Endothelial cell of umbilical vein (primary cell): ENCODE measurements around the gene SLC13A5. TPM values are rescaled to one million over a fixed set of nuclear protein-coding genes. Genes with fewer than 3 reads are reported as not detected.

ENCODE experiments used
- BruUV-seq: library from RNA; stranded (reverse); fragments of 400-500 nt; replicated peaks from 2 replicates; lab custom pipeline; 2021; lab: Mats Ljungman, UMichigan
- CTCF ChIA-PET: fragments of 300-600, 350-600 bp; sonication (Branson Sonifier 250); formaldehyde crosslinking; loops from one replicate; lab custom pipeline; 2021; ENCODE audit warnings: antibody characterized with exemption, inconsistent platforms; lab: Charles Lee
- POLR2A ChIA-PET: fragments of 300-600, 350-600 bp; sonication (Branson Sonifier 250); formaldehyde crosslinking; loops from one replicate; lab custom pipeline; 2021; ENCODE audit warnings: antibody characterized with exemption, inconsistent platforms; lab: Charles Lee
- DNase-seq: peaks from one replicate; pipeline ENCODE4 v3.0.0-alpha.2; 2011; ENCODE audit warnings: low read depth, low spot score
- FAIRE-seq: peaks from 2 replicates; lab custom pipeline; 2011; peaks lifted over from hg19 to GRCh38; lab: Jason Lieb, UNC
- H2AFZ ChIP-seq: 2 replicates; pipeline ENCODE4 v1.6.0; 2012; ENCODE audit warnings: low read depth, low read length, control low read depth, inconsistent platforms
- H3K27ac ChIP-seq: 2 replicates; pipeline ENCODE4 v1.5.1; 2011; ENCODE audit warnings: low read depth, mild to moderate bottlenecking, control low read depth, low read length, moderate library complexity; ENCODE audit not compliant: insufficient read depth
- H3K27me3 ChIP-seq, 2 experiments: 2 replicates each; pipeline versions ENCODE4 v1.6.0 to v1.6.1; 2011; ENCODE audit warnings: low read length in 2 of 2, mixed read lengths in 1 of 2; ENCODE audit not compliant: control insufficient read depth in 2 of 2, insufficient read depth in 2 of 2
- H3K36me3 ChIP-seq, 2 experiments: 2 replicates in 1 of 2; 3 replicates in 1 of 2; pipeline ENCODE4 v1.5.1; 2011; ENCODE audit warnings: low read length in 2 of 2, mild to moderate bottlenecking in 1 of 2, moderate library complexity in 1 of 2; ENCODE audit not compliant: control insufficient read depth in 2 of 2, insufficient read depth in 2 of 2; ENCODE audit errors: extremely low read depth in 1 of 2
- H3K4me1 ChIP-seq: 3 replicates; pipeline ENCODE4 v1.5.1; 2011; ENCODE audit warnings: mild to moderate bottlenecking, low read length; ENCODE audit not compliant: control insufficient read depth, insufficient read depth; ENCODE audit errors: extremely low read depth
- H3K4me2 ChIP-seq: 2 replicates; pipeline ENCODE4 v1.6.1; 2011; ENCODE audit warnings: low read length, control low read depth, mixed read lengths; ENCODE audit not compliant: insufficient read depth
- H3K4me3 ChIP-seq, 3 experiments: fragments of 200-600 bp in 1 of 3; sonication (generic), shearing (Covaris generic) in 1 of 3; replicated peaks in 1 of 3; 2 replicates each; pipeline ENCODE4 v1.5.1; 2011 to 2016; ENCODE audit warnings: control low read depth in 3 of 3, low read length in 3 of 3, mild to moderate bottlenecking in 2 of 3, inconsistent platforms in 1 of 3, low read depth in 1 of 3, moderate library complexity in 1 of 3; ENCODE audit not compliant: insufficient read depth in 1 of 3
- H3K79me2 ChIP-seq: 2 replicates; pipeline ENCODE4 v1.6.0; 2012; ENCODE audit warnings: low read length, inconsistent platforms; ENCODE audit not compliant: control insufficient read depth, insufficient read depth
- H3K9ac ChIP-seq: replicated peaks from 2 replicates; pipeline ENCODE3; 2011; ENCODE audit warnings: low read length, control low read depth; ENCODE audit not compliant: insufficient read depth; ENCODE audit errors: extremely low read depth
- H3K9me1 ChIP-seq: replicated peaks from 3 replicates; pipeline ENCODE4 v1.6.0; 2011; ENCODE audit warnings: mild to moderate bottlenecking, low read length; ENCODE audit not compliant: control insufficient read depth, insufficient read depth; ENCODE audit errors: extremely low read depth
- H3K9me3 ChIP-seq: replicated peaks from 2 replicates; pipeline ENCODE4 v1.5.1; 2012; ENCODE audit warnings: low read length, inconsistent platforms; ENCODE audit not compliant: control insufficient read depth, insufficient read depth
- H4K20me1 ChIP-seq: replicated peaks from 2 replicates; pipeline ENCODE3; 2011; ENCODE audit warnings: mild to moderate bottlenecking, low read length; ENCODE audit not compliant: control insufficient read depth, insufficient read depth; ENCODE audit errors: extremely low read depth
- CTCF ChIP-seq, 2 donors: IDR thresholded peaks; 1 replicate in 1 of 2; 2 replicates in 1 of 2; pipeline ENCODE4 v1.5.1; 2011; ENCODE audit warnings: low read length in 2 of 2, mild to moderate bottlenecking in 2 of 2, moderate library complexity in 2 of 2, control low read depth in 1 of 2, inconsistent platforms in 1 of 2, low read depth in 1 of 2; ENCODE audit not compliant: insufficient read depth in 1 of 2; ENCODE audit errors: extremely low read depth in 1 of 2
- EZH2 ChIP-seq: IDR thresholded peaks from 2 replicates; pipeline ENCODE4 v1.6.1; 2012; ENCODE audit warnings: borderline replicate concordance, low read depth, mild to moderate bottlenecking, moderate library complexity, low read length, inconsistent platforms; ENCODE audit not compliant: severe bottlenecking
- GATA2 ChIP-seq: IDR thresholded peaks from 2 replicates; pipeline ENCODE4 v1.7.0; 2011; ENCODE audit warnings: low read depth, mild to moderate bottlenecking, moderate library complexity, mixed read lengths, low read length; ENCODE audit not compliant: insufficient read length, insufficient read depth
- MAX ChIP-seq: IDR thresholded peaks from 2 replicates; pipeline ENCODE4 v1.6.1; 2011; ENCODE audit not compliant: insufficient read depth, insufficient read length
- MYC ChIP-seq: IDR thresholded peaks from one replicate; pipeline ENCODE4 v1.6.1; 2011; ENCODE audit warnings: mild to moderate bottlenecking, low read depth, low read length
- POLR2A ChIP-seq: IDR thresholded peaks from 2 replicates; pipeline ENCODE4 v1.6.1; 2012; ENCODE audit warnings: low read depth, mild to moderate bottlenecking, control low read depth, low read length
- dilution Hi-C: fragments of 300-500 bp; cut with MboI; formaldehyde crosslinking; loops from one replicate; pipeline ENCODE4 v1.15.0; 2019; ENCODE audit warnings: low sequenced_read_pairs; ENCODE audit not compliant: extremely low pct_ligation_motif_present
- intact Hi-C: fragments of 100-400 bp; cut with micrococcal nuclease; formaldehyde crosslinking; loops from one replicate; pipeline ENCODE4 v1.10.0; 2022
- polyA plus RNA-seq, 4 experiments: library from polyadenylated mRNA; depleted of rRNA in 3 of 4; stranded (reverse) in 3 of 4; unstranded in 1 of 4; fragments of >200 nt; gene quantifications; 2 replicates each; pipeline versions ENCODE4 v1.2.1 to v1.2.3, GENCODE V29; 2011 to 2012; ENCODE audit warnings: missing spikeins in 1 of 4
- total RNA-seq: library from RNA; stranded (reverse); gene quantifications from 2 replicates; pipeline ENCODE4 v1.2.3, GENCODE V29; 2021

SLC13A5 gene
- total and polyA plus RNA-seq, 2 donors (not counting 3 experiments of a cell fraction or from before 2014, with no cell fraction given), result 0.03 TPM; not detected in 1

DNA sequence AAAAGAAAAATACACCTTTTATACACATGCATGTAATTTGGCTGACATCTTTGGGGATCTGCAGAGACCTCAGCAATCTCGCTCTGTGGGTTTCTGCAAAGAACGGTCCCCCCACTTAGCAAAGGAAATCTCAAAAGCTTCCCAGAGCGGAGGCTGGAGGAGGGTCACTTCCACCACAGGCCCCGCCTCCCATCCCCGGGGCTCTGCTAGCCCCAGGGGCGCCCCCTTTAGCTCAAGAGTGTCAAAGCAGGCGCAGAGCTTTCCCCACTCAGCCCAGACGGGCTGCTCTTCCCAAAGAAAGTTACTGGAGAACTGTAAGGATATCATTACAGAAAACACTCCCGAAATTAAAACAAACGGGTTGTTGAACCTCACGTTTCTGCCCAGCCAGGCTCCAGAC lies 11.4 kb downstream of the SLC13A5 start:
- Histone ChIP-seq H3K79me2 (no peaks in the 10 kb centered on the region), H3K9ac (no peak overlapping the region), H3K27me3 (no peaks in the 10 kb centered on the region), H3K9me1 (no peaks in the 10 kb centered on the region), H3K27ac (no peak overlapping the region), H3K4me1 (no peaks in the 10 kb centered on the region), H3K36me3 (no peaks in the 10 kb centered on the region), H3K4me3 (no peak overlapping the region), H3K4me2 (no peak overlapping the region), H2AFZ (no peak overlapping the region), H3K9me3 (no peaks in the 10 kb centered on the region), H4K20me1 (no peaks in the 10 kb centered on the region)
- TF ChIP-seq GATA2 (no peak), EZH2 (no peak), MYC (no peak), POLR2A (no peak), MAX (no peak), CTCF (IDR thresholded peaks at IDR 0.05; ENCODE audit: extremely low read depth in 1 of 2, insufficient read depth in 1 of 2, low read depth in 1 of 2, low read length in 2 of 2) (peak; percentile 26 to 57)
- DNase-seq (peak; percentile 10), FAIRE-seq (peak; percentile 49)
- intact Hi-C loops (loop anchor here (5.0 kb wide), 1 partner anchor 34 kb away; no protein-coding TSS in a partner anchor), dilution Hi-C loops (no loop called here)
- ChIA-PET CTCF (interaction anchor here (0.8 to 2.9 kb wide), 16 partner anchors 9 to 344 kb away, joined by 3 to 19 read pairs (median 4); no protein-coding TSS in a partner anchor), POLR2A (no interaction called here)
- no TSS peak for BruUV-seq
